H9 (cell line): ENCODE data around the gene ADAM19. TPM values are rescaled to one million over a fixed set of nuclear protein-coding genes. Genes with fewer than 3 reads are reported as not detected.

Experiments
- DNase-seq: peaks from one replicate; pipeline ENCODE4 v3.0.0-alpha.2; 2017
- H2AFZ ChIP-seq: one replicate; pipeline ENCODE4 v1.6.1; 2013; ENCODE audit warnings: mild to moderate bottlenecking, low read length, control low read depth, moderate library complexity
- H2AK5ac ChIP-seq: 2 replicates; pipeline ENCODE4 v1.6.1; 2013; ENCODE audit warnings: low read length, control low read depth, mixed read lengths; ENCODE audit not compliant: insufficient read length
- H2BK120ac ChIP-seq: one replicate; pipeline ENCODE4 v1.6.1; 2013; ENCODE audit warnings: low read depth, mild to moderate bottlenecking, low read length, control low read depth, inconsistent platforms; ENCODE audit not compliant: poor library complexity, severe bottlenecking
- H2BK12ac ChIP-seq: 2 replicates; pipeline ENCODE4 v1.6.1; 2013; ENCODE audit warnings: low read length, control low read depth, mixed read lengths, low read depth; ENCODE audit not compliant: insufficient read length
- H2BK15ac ChIP-seq: 2 replicates; pipeline ENCODE4 v1.6.1; 2013; ENCODE audit warnings: low read depth, low read length, control low read depth
- H2BK20ac ChIP-seq: one replicate; pipeline ENCODE4 v1.6.1; 2013; ENCODE audit warnings: low read depth, mild to moderate bottlenecking, low read length, control low read depth, inconsistent platforms; ENCODE audit not compliant: poor library complexity, severe bottlenecking
- H2BK5ac ChIP-seq: 2 replicates; pipeline ENCODE4 v1.6.1; 2013; ENCODE audit warnings: low read length, control low read depth, mixed read lengths; ENCODE audit not compliant: insufficient read length
- H3K14ac ChIP-seq: 2 replicates; pipeline ENCODE4 v1.6.1; 2013; ENCODE audit warnings: low read length, control low read depth; ENCODE audit not compliant: insufficient read depth
- H3K18ac ChIP-seq: 2 replicates; pipeline ENCODE4 v1.6.1; 2013; ENCODE audit warnings: low read depth, mild to moderate bottlenecking, mixed read lengths, low read length, control low read depth; ENCODE audit not compliant: insufficient read length
- H3K23ac ChIP-seq: 2 replicates; pipeline ENCODE4 v1.6.1; 2013; ENCODE audit warnings: low read length, control low read depth, mixed read lengths, low read depth; ENCODE audit not compliant: insufficient read length
- H3K23me2 ChIP-seq: 2 replicates; pipeline ENCODE4 v1.6.1; 2013; ENCODE audit warnings: low read depth, mild to moderate bottlenecking, mixed read lengths, low read length, control low read depth; ENCODE audit not compliant: insufficient read length, poor library complexity, severe bottlenecking
- H3K27ac ChIP-seq: 2 replicates; pipeline ENCODE4 v1.5.1; 2013; ENCODE audit warnings: low read length, control low read depth, mixed read lengths, low read depth; ENCODE audit not compliant: insufficient read length
- H3K27me3 ChIP-seq: 2 replicates; pipeline ENCODE4 v1.6.1; 2013; ENCODE audit warnings: low read length, control low read depth, inconsistent platforms; ENCODE audit not compliant: insufficient read depth
- H3K4ac ChIP-seq: 2 replicates; pipeline ENCODE4 v1.6.1; 2013; ENCODE audit warnings: low read depth, mild to moderate bottlenecking, control low read depth, inconsistent platforms, low read length, moderate library complexity
- H3K4me1 ChIP-seq: 2 replicates; pipeline ENCODE4 v1.6.1; 2013; ENCODE audit warnings: low read length, control low read depth, inconsistent platforms; ENCODE audit not compliant: insufficient read depth
- H3K4me2 ChIP-seq: 2 replicates; pipeline ENCODE4 v1.6.1; 2013; ENCODE audit warnings: low read length, control low read depth, mixed read lengths; ENCODE audit not compliant: insufficient read length, insufficient read depth
- H3K56ac ChIP-seq: 2 replicates; pipeline ENCODE4 v1.6.1; 2013; ENCODE audit warnings: low read depth, mild to moderate bottlenecking, mixed read lengths, low read length, control low read depth; ENCODE audit not compliant: insufficient read length
- H3K79me1 ChIP-seq: 2 replicates; pipeline ENCODE4 v1.6.1; 2013; ENCODE audit warnings: low read depth, mild to moderate bottlenecking, moderate library complexity, low read length, control low read depth, inconsistent platforms; ENCODE audit not compliant: insufficient read depth, poor library complexity, severe bottlenecking
- H3K79me2 ChIP-seq: 2 replicates; pipeline ENCODE4 v1.6.1; 2013; ENCODE audit warnings: low read length, control low read depth, inconsistent platforms; ENCODE audit not compliant: insufficient read depth
- H3K9ac ChIP-seq: 2 replicates; pipeline ENCODE4 v1.6.1; 2013; ENCODE audit warnings: low read length, control low read depth, mixed read lengths; ENCODE audit not compliant: insufficient read length; ENCODE audit errors: extremely low read depth
- H3K9me3 ChIP-seq: one replicate; pipeline ENCODE4 v1.6.1; 2013; ENCODE audit warnings: low read depth, low read length, inconsistent platforms; ENCODE audit not compliant: control insufficient read depth
- H3T11ph ChIP-seq: one replicate; pipeline ENCODE4 v1.6.1; 2013; ENCODE audit warnings: mild to moderate bottlenecking, low read length, control low read depth, inconsistent platforms
- H4K20me1 ChIP-seq: one replicate; pipeline ENCODE4 v1.6.1; 2013; ENCODE audit not compliant: control insufficient read depth, insufficient read length, insufficient read depth
- H4K5ac ChIP-seq: 2 replicates; pipeline ENCODE4 v1.6.1; 2013; ENCODE audit warnings: low read depth, mild to moderate bottlenecking, mixed read lengths, low read length, control low read depth; ENCODE audit not compliant: insufficient read length
- H4K8ac ChIP-seq: replicated peaks from 2 replicates; pipeline ENCODE4 v1.6.1; 2013; ENCODE audit warnings: low read length, control low read depth, mixed read lengths, low read depth; ENCODE audit not compliant: insufficient read length
- H4K91ac ChIP-seq: 2 replicates; pipeline ENCODE4 v1.6.1; 2013; ENCODE audit warnings: low read depth, mild to moderate bottlenecking, moderate library complexity, mixed read lengths, low read length, control low read depth; ENCODE audit not compliant: insufficient read length
- H3K27ac Mint-ChIP-seq, 3 experiments: 2 replicates in 2 of 3; 3 replicates in 1 of 3; pipeline ENCODE4 v1.8.0; 2020 to 2021; ENCODE audit warnings: mixed read lengths in 3 of 3, mild to moderate bottlenecking in 1 of 3, moderate library complexity in 1 of 3
- H3K27me3 Mint-ChIP-seq: 2 replicates; pipeline ENCODE4 v1.8.0; 2021; ENCODE audit warnings: low read depth, mild to moderate bottlenecking, moderate library complexity, mixed read lengths
- H3K36me3 Mint-ChIP-seq, 3 experiments: 2 replicates in 2 of 3; 3 replicates in 1 of 3; pipeline ENCODE4 v1.8.0; 2020 to 2021; ENCODE audit warnings: low read depth in 3 of 3, mixed read lengths in 3 of 3; ENCODE audit not compliant: insufficient read depth in 1 of 3
- H3K4me1 Mint-ChIP-seq, 2 experiments: 2 replicates each; pipeline ENCODE4 v1.8.0; 2020; ENCODE audit warnings: mixed read lengths in 2 of 2
- H3K4me3 Mint-ChIP-seq, 2 experiments: 2 replicates in 1 of 2; 3 replicates in 1 of 2; pipeline ENCODE4 v1.8.0; 2020 to 2021; ENCODE audit warnings: mild to moderate bottlenecking in 2 of 2, mixed read lengths in 2 of 2, moderate library complexity in 1 of 2
- H3K9me3 Mint-ChIP-seq, 2 experiments: 2 replicates in 1 of 2; 3 replicates in 1 of 2; pipeline ENCODE4 v1.8.0; 2020; ENCODE audit warnings: mild to moderate bottlenecking in 2 of 2, mixed read lengths in 2 of 2, moderate library complexity in 1 of 2
- WGBS: extraction: QIAGEN DNeasy Blood & Tissue Kit; methylation state at CpG from one replicate; pipeline ENCODE4 v1.1.7; 2013; ENCODE audit warnings: missing lambda C conversion rate, low lambda C conversion rate, mixed read lengths; ENCODE audit not compliant: insufficient read length; ENCODE audit errors: extremely low coverage; 5-methylcytosine and 5-hydroxymethylcytosine counted together
- total RNA-seq: library from RNA; stranded (reverse); gene quantifications from 2 replicates; pipeline ENCODE4 v1.2.1, GENCODE V29; 2021
- TF ChIP-seq, protein P1 (sequence below): fragments of 200-600 bp; sonication (generic); conservative IDR thresholded peaks from 3 replicates; pipeline ENCODE4 v1.8.0; 2021; ENCODE audit warnings: antibody characterized with exemption, mild to moderate bottlenecking

The ADAM19 gene
- total RNA-seq, 1 experiment from 2014 or later, result 9.9 TPM

DNA sequence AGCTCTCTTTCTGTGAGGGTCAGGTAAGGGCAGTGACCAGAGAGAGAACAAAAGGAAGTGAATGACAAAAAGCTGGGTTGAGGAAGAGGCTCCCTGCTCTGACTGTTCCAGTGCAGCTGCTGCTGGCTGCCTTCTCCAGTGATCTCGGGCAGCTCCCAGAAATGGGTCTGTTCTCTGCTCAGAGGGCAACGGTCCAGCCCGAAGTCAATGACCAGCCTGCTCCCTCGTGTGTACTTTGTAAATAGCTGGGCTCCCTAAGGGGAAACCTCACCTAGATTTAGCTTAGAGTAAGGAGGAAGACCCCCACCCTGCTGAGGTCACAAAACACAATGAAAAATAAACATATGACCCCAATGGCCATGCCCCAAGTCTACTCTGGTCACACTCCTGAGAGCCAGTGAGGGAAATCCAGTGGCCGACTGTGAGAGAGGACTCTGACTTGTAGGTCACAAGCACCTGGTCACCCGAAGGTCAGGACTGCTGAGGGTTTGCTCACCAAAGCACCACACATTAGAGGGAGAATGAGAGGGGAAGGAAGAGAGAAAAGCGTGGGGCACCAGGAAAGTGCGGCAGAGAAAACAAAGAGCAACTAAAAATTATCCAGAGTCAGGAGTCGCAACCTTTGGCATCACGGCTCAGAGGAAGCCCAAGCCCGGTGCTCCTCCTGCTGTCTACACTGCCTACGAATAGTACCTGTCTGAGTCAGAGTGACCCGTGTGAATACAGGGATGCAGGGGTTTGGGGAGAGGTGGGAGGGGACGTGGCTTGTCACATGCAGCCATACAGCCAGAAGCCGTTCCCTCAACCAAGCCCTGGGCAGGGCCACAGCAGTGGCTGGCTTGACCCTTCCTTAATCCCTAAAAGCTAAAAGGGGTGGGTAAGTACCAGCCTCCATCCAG lies 95.7 kb downstream of the ADAM19 start:
- Mint-ChIP-seq H3K9me3 (no peaks in the 10 kb centered on the region), H3K4me3 (no peak overlapping the region; a peak in 1 of 5 replicates), H3K36me3 (peaks cover 5 to 15% (median 15%) of the 10 kb centered on the region in 3 experiments; a peak in 6 of 7 replicates), H3K27ac (peak overlapping the region in 2 of 3 experiments; percentile 14 to 66; a peak in 2 of 7 replicates), H3K27me3 (no peaks in the 10 kb centered on the region), H3K4me1 (peaks cover 20% of the 10 kb centered on the region in 2 experiments)
- no peaks in the 10 kb centered on the region for H3K79me1 ChIP-seq
- H2BK20ac ChIP-seq, result no peak overlapping the region
- no peaks in the 10 kb centered on the region for H3K27me3 ChIP-seq
- no peak overlapping the region for H3K27ac ChIP-seq
- H3K4me1 ChIP-seq, result peaks cover 5% of the 10 kb centered on the region; the same call in 1 of the 2 replicates
- no peak overlapping the region for H2BK5ac ChIP-seq
- peak; percentile 37 for DNase-seq
- no peak overlapping the region for H4K91ac ChIP-seq
- no peaks in the 10 kb centered on the region for H4K20me1 ChIP-seq
- no peak overlapping the region for H3K56ac ChIP-seq
- no CpG with 5 or more reads among the region's 15 CpGs for WGBS
- no peak overlapping the region for H3K18ac ChIP-seq
- no peaks in the 10 kb centered on the region for H3K23me2 ChIP-seq
- H2AFZ ChIP-seq, result no peak overlapping the region
- TF ChIP-seq, protein P1, sequence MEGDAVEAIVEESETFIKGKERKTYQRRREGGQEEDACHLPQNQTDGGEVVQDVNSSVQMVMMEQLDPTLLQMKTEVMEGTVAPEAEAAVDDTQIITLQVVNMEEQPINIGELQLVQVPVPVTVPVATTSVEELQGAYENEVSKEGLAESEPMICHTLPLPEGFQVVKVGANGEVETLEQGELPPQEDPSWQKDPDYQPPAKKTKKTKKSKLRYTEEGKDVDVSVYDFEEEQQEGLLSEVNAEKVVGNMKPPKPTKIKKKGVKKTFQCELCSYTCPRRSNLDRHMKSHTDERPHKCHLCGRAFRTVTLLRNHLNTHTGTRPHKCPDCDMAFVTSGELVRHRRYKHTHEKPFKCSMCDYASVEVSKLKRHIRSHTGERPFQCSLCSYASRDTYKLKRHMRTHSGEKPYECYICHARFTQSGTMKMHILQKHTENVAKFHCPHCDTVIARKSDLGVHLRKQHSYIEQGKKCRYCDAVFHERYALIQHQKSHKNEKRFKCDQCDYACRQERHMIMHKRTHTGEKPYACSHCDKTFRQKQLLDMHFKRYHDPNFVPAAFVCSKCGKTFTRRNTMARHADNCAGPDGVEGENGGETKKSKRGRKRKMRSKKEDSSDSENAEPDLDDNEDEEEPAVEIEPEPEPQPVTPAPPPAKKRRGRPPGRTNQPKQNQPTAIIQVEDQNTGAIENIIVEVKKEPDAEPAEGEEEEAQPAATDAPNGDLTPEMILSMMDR, result no peak
- no peak overlapping the region for H2BK15ac ChIP-seq
- H4K8ac ChIP-seq, result no peak overlapping the region
- H2BK120ac ChIP-seq, result no peak overlapping the region
- no peaks in the 10 kb centered on the region for H3K9me3 ChIP-seq
- no peaks in the 10 kb centered on the region for H3K79me2 ChIP-seq
- H2BK12ac ChIP-seq, result no peak overlapping the region
- no peak overlapping the region for H3K14ac ChIP-seq
- H3T11ph ChIP-seq, result no peak overlapping the region
- H2AK5ac ChIP-seq, result no peak overlapping the region
- H3K4me2 ChIP-seq, result no peak overlapping the region
- H3K23ac ChIP-seq, result no peak overlapping the region
- H4K5ac ChIP-seq, result no peak overlapping the region
- no peak overlapping the region for H3K4ac ChIP-seq
- no peak overlapping the region for H3K9ac ChIP-seq
